DMS 273 (cell line): Measurements from ENCODE around the gene KCNH1.
"Not testable (repeated sequence)": the region's sequence is repeated elsewhere in the genome, so short reads cannot be mapped to it uniquely, and the experiment has no call there.

Source experiments
- DNase-seq: peaks from one replicate; lab custom pipeline; 2025; ENCODE audit not compliant: unreplicated experiment; lab: John Stamatoyannopoulos, UW

Gene KCNH1

DNA sequence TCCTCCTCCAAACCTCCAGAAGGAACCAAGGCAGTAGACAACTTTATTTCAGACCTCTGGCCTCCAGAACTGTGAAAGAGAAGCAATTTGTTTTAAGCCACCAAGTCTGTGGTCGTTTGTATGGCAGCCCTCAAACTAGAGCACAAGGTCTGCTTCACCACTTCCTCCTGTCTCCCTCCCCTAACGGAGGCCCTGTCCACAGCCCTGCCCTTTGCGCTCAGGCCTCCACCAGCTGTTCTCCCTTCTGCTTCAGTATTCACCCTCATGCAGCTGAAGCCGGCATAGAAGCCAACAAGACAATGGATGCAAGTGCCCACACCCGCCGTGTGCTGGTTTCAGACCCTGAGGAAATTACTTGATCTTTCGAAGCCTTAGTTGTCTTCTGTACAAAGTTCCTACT, 441.2 kb downstream of the KCNH1 start:
- DNase-seq = peak; percentile 55

DNA sequence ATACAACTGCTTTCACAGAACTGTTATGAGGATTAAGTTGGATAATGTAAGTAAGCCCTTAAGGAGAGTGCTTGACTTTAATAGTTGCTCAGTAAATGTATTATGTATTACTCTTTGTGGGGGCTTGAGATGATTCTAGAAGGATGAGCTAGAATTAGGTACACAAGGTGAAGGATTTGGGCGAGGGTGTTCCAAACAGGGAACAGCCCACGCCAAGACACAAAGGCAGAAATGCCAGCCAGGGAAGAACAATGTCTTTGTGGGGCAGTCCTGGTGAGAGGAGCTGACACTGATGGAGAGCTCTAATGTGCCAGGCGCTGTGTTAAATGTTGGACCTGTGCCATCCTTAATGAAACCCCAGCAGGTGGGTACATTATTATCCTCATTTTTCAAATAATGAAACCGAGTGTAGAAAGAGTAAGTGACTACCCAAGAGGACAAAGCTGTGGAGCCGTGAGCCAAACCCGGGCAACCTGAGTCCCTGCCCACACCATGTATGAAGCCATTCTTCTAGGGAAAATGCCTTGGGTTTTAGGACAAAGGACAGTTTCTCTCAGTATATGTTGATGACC, 442.8 kb downstream of the KCNH1 start:
- DNase-seq = no peak

DNA sequence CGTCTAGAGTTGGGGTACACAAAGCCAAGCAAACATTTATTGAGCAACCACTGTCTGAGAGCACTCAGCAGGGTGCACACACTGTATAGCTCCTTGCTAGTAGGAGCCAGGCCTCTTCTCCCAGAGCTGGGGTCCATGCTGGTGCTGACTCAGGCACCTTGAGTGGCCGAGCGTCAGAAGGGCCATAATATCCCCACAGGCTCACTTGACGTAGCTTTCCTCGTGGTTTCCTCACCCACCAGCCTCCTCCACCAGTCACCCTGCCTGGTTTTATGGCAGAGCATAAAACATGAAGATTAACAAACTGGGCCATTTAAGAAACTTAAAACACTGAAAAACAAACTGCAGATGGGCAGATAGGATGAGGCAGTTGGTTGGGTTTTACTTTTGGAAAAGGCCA, 443.7 kb downstream of the KCNH1 start:
- DNase-seq = no peak

DNA sequence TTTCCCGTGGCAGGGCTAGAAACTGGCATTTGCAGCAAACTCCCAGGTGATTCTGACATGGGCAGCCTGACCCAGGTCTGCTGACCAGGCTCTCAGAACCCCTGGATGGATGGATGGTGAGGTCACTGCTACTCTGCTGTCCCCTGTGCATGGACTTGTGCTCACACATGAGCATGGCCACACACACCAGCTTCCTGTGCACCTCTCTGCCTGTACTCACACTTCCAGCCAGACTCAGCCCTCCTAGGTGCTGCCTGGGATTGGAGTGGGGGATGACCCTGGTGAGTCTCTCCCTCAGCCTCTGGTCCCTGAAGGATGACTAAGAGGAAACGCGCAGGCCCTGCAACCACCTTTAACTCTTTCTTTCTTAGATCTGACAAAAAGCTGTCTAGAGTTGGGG, 444.1 kb downstream of the KCNH1 start:
- DNase-seq = no peak

DNA sequence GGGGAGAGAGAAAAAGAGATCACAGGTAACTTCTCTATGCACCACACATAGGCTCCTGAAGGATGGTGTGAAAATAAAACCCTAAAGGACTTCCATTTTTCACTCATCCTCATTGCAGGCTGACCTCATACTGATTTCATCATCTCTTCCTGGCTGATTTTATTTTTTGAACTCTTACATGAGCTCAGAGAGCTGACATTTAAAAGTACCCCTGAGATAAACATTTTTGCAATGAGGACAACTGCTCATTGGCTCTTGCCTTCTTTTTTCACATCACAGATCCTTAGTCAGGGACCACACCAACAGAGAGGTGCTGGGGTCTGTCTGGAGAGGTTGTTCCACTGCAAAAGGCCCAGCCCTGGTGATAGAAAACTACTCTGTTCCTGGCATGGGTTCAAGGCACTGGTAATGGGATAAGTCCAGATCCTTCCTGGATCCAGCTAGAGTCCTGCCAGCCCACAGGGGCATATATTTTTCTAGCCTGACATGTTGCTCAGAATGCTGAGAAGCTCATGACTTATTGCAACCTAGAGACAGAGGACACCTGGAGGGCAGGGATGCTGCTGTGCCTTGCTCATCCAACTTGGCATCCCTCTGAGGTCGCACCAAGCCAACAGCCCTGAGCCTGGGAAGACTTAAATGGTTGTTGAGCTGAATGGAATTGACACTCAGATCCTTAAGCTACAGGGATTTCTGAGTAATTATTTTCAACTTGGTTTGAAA, 445.3 kb downstream of the KCNH1 start:
- DNase-seq = no peak

DNA sequence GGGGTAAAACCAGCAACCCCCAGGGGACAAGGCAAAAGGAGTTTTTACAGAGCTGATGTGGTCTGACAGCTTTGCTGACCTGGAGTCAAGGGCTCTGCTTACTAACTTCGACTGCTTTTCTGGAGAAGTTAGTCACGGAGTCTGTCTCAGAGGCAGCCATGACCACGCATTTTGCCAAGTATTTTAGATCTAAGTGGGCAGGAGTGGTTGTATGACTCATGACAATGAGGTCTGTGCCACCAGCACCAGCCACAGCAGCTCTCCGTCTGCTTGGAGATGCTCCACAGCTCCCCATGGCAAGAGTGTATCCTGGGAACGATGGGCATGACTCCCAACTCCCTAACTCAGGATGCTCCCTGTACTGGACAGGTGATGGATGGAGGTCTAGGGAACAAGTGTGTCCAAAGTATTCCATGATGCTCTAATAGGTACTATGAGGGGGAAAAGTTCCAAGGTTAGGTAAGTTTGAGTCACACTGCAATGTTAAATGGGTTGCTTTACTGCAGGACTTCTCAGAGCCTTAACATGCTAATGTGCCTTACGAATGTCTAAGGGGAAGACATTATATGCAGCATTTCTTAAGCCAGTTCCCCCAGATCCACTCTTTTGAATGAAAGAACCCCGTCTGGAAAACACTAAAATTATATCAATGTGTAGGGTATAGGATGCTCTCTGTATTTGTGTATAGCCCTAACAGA, 446.2 kb downstream of the KCNH1 start:
- no peak for DNase-seq

DNA sequence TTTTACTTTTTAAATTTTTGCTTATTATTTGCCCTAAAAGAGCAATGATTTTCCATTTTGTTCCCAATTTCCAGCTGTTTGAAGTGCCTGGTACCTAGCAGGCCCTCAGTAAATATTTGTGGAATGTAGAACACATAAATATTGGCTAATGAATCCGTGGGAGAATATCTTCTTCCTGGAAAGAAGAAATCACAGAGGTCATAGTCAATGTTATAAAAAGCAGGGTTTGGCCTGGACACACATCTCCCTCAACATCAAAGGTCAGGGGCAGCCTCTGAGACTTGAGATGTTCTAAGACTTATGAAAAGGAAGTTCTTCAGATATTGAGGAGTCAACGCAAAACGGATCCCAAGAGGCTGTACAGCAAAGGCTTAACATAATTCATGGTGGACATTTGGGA, 447.1 kb downstream of the KCNH1 start:
- DNase-seq = no peak

DNA sequence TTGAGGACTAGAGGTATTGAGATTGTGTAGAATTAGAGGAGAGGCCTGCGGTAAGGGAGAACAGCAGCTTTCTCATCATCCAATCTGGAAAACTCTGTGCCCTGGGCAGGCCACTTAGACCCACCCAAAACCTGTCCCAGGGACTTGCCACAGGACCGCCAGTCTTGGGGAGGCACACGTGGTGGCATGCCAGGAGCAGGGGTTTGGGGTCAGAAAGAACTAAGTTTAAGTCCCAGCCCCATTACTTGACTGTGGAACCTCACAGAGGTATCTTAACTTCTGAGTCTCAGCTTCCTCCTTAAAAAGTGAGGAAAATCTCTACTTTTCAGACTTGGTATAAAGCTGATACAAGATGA, 448.7 kb downstream of the KCNH1 start:
- DNase-seq = no peak

DNA sequence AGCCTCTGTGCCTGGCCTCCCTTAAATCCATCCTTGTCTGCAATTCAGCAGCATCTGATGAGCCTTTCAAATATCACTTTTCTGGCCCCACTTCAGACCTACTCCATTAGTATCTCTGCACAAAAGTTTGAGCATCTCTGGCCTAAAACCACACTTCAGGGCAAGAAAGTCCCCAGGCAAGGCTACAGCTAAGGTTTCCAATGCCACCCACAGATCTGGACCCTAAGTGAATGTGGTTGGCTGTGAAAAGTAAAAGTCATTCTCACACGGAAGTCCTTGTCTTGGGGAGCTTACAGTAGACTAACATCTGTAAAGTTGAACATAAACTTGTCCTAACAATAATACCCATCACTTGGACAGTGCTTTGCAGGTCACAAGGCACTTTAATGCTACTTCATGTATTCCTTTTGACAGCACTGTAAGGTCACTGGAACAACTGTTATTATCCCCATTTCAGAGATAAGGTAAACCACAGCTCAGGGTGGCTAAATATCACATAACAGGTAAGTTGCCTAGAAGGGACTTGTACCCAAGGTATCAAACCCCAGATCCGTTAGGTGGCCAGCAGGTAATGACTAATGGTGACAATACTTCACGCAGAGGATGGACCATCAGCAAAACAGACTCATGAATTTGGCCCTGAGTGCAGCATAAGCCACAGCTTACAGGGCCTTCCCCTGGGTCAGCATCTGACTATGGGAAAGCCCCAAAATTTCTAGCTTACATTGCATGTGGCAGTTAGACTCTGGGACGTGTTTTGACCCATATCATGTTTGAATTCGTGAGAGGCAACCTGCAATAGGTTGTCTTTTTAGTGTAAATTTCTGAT, 449.3 kb downstream of the KCNH1 start:
- DNase-seq = no peak

DNA sequence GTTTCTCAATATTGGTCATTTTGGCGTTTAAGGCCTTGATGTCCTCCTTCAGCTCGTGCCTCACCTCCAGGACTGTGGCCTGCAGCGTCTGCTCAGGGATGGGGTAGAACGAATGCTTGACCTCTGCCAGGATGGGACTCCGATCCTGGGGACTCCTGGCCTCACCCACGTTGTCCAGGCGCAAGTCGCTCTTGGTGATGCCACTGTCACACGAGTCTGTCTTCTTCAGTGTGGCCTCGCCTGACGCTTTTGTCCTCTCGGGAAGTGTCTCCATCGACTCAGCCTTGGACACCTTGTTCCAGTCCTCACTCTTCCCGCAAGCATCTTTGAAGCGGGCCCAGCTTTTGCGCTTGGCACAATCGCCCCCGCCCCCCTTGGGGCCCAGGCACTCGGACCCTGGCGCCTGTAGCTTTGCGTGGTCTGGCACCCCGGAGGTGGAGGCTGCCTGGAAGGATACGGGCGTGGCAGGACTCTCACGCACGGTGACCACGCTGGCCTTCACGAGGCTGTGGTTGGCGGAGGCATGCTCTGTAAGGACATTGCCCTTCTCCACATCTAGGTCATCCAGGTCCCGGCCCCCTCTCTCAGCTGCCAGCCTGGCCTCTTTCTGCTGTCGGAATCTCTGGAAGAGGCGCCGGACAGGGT, 450.4 kb downstream of the KCNH1 start:
- DNase-seq = no peak

DNA sequence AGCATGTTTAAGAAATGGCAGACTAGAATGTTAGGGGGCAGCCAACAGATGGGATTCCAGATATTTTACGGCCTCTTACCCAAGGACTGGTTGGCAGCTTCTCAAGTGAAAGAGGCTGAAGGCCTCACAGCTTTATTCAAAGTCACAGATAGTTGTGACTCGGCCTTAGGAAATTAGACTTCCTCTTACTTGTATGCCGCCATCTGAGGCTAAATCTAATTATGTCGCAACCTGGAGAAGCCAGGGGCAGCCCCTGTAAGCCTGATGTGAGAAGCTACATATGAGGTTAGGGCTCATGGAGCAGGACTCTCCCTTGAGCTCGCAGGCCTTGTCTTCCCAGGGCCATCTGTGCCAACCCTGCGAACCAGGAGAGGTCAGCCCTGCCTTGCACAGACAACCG, 452.8 kb downstream of the KCNH1 start:
- DNase-seq = no peak

DNA sequence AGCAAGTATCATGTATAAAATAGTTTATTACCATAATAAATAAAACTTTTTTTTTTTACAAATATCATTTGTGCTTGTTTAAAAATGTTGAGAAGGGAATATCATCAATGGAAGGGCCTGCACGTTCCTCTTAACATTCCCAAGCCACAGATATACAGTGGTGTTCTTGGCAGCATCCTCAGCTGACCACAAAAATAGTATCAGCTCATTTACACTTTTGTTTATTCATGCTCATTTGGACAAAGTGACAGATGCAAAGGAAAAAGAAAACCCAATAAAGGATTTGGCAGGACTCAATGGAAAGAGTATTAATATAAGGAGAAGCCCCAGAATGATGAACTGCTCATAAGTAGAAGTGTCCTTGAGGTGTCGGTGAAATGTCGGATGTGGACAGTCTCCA, 455.6 kb downstream of the KCNH1 start:
- DNase-seq = no peak

DNA sequence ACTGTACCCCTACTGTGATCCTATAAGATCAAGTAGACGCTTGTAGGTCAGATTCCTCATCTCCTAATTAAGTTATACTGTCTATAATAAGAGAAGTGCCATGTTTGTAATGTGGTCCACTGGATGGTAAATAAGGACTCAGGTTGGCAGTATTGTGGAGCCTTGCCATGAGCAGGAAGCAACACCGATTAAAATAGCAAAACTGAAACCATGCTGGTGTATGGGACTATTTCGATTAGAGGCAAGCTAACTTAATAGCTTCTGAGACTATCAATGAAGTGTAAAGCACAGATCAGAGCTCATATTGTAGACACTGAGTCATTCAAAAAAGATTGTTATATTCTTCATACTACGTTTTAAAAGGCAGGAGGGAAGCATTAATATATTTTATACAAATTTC, 456.4 kb downstream of the KCNH1 start:
- no peak for DNase-seq

DNA sequence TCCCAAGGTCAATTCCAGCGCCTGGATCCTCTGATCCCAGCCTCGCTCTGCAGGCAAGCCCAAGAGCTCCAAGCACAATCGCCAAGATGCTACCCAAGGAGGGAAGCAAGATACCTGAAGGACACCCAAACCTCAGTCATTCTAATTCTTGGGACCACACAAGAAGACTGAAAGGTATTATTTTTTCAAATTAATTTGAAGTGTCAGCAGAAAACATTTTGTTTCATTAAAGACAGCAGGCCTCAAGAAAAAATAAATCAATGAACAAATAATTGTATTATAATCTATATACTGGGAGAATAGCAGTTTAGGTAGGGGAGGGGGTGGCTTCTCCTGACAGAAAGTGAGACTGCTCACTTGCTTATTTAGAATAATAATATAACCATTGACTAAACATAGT, 457.4 kb downstream of the KCNH1 start:
- DNase-seq = no peak

DNA sequence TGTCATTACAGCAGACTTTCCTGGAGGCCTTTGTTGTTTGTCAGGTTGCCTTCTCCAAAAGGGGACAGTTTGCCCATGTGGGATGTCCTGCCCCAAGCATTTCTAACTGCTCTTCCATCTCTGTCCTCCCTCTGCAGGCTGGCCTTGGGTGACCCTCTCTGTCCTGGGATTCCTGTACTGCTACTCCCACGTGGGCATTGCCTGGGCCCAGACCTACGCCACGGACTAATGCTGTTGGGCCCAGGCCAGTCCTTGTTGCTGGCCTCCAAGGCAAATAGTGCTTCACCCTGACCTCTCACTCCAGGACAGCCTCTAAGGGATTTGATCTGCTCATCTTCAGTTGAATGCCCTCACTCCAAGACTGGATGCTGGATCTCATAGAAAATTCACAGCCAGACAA, 459.8 kb downstream of the KCNH1 start:
- no peak for DNase-seq

DNA sequence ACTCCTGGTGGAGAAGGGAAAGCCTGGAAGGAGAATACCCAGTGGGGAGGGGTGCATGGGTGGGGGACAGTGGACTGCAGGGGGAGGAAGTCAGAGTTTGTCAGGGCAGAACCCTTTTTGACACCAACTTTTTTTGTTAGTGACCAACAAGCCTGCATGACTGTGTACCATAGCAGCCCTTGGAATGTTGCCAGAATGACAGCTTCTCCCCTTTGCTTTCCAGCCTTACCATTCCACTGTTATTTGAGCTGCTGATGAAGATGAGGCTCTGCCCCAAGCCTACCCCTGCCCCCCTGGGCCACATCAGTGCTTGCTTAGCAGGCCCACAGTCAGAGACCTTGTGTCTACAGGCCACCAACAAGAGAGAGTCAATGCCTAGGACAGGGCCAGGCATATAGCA, 464.0 kb downstream of the KCNH1 start:
- DNase-seq = peak; percentile 78

DNA sequence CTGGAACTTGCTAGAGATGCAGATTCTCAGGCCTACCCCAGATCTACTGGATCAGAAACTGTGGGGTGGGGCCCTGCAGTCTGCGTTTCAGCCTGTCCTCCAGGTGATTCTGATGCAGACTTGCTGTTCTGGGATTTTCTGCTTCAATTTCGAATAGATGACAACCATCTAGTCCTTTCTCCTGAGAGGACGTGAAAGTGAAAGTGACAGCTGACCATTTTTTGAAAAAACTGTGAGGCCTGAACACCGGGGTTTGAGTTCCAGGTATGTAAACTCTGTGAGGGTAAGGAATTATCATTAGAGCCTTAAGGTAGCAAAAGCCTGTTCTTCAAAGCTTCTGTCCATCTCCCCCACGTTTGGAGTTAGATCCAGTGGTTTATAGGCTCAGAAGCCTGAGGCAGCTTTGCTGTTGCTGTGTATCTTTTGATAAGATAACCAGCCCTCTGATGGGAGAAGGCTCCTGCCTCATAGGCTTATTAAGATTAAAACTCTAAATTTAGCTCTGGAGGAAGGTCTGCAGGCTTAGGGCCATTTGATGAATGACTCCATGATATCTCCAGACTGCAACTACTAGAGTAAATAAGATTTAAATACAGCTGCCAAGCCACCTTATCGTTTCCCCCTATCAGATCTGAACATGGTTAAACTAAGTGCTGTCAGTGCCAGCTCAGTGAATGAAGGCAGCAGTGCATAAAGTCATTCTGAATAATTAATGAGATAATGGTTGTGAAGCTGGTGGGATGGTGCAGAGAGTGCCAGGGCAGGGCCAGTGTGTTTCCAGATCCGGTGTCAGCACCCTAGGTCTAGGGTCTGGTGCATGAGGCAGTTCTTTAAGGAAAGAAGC, 470.0 kb downstream of the KCNH1 start:
- peak; percentile 57 for DNase-seq

DNA sequence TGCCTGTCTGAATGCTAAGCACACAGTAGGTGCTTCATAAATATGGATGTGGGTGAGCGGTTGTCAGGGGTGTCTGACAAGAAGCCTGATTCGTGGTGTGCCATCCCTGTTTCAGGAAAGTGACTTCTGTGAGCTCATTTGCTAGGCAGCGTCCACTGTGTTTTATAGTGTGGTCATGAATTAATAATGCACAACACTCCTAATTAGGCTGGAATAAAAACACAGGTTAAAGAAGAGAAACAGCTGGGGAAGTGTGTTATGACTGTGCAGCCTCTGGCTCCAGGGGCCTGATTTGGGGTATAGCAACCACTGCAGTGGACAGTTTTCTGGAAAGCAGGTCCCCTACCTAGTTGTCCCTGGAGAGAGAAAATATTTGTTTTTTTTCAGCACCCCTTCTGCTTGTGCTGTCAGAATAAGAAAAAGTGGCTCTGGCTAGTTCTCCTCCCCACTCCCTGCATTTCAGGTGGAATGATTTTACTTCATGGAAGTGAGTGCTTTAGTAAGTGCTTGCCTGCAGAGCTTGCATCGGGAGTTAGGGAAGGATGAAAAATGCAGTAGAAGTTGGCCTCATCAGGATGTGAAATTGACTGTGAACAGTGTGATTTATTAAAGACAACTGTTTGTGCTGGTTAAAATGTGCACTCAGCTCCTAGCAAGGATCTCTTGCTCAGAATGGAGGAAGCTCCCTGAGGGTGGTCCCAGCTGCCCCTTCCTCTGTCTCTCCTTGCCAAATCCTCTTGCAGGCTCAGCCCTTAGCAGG, 471.5 kb downstream of the KCNH1 start:
- peak; percentile 26 for DNase-seq

DNA sequence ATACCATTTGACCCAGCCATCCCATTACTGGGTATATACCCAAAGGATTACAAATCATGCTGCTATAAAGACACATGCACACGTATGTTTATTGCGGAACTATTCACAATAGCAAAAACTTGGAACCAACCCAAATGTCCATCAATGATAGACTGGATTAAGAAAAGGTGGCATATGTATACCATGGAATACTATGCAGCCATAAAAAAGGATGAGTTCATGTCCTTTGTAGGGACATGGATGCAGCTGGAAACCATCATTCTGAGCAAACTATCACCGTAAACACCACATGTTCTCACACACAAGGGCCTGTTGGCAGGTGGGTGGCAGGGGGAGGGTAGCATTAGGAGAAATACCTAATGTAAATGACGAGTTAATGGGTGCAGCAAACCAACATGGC, 472.4 kb downstream of the KCNH1 start:
- not testable (repeated sequence) for DNase-seq

DNA sequence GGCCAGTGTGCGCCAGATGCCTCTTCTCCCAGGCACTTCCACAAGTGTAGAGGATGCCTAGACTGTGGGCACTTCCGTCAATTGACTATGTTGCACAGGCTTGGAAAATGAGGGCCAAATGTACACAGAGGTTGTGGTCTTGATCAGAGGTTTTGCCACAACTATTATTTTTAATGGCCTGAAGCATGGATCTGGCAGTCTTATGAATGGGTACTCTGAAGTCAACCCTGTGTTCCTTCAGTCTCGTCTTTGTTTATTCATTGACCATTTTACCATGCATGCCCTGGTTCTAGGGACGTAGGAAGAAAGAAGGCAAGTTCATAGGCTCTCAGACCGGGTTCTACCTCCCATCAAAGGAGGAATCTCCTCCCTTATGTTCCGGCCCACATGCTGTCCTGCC, 476.1 kb downstream of the KCNH1 start:
- DNase-seq = no peak
